Thyroid gland (tissue), 4 donors: ENCODE data around the gene SAMD3. TPM values are rescaled to one million over a fixed set of nuclear protein-coding genes. Genes with fewer than 3 reads are reported as not detected.

Source experiments
- DNase-seq, 2 donors: peaks; one replicate each; pipeline ENCODE4 v3.0.0-alpha.2; 2019
- H3K27ac ChIP-seq, 3 donors: fragments of 200-600 bp; sonication (generic); 1 replicate in 2 of 3; 2 replicates in 1 of 3; pipeline ENCODE4 v1.5.1; 2016 to 2019; ENCODE audit warnings: mild to moderate bottlenecking in 1 of 3, moderate library complexity in 1 of 3
- H3K27me3 ChIP-seq: fragments of 200-600 bp; sonication (generic); one replicate; pipeline ENCODE4 v1.5.1; 2019
- H3K36me3 ChIP-seq, 2 donors: fragments of 200-600 bp; sonication (generic); one replicate each; pipeline ENCODE4 v1.5.1; 2016 to 2019
- H3K4me1 ChIP-seq, 2 donors: fragments of 200-600 bp; sonication (generic); one replicate each; pipeline ENCODE4 v1.5.1; 2017 to 2019
- H3K4me3 ChIP-seq, 3 donors: fragments of 200-600 bp; sonication (generic); replicated peaks in 1 of 3; 1 replicate in 2 of 3; 2 replicates in 1 of 3; pipeline ENCODE4 v1.5.1; 2016; ENCODE audit warnings: mild to moderate bottlenecking in 1 of 3
- H3K9me3 ChIP-seq: fragments of 200-600 bp; sonication (generic); one replicate; pipeline ENCODE4 v1.5.1; 2017
- CTCF ChIP-seq, 6 experiments: fragments of 200-600 bp in 3 of 6; fragments of 450-650 bp in 3 of 6; sonication (generic) in 3 of 6; IDR thresholded peaks; one replicate each; pipeline ENCODE4 v1.5.1; 2016 to 2019; ENCODE audit warnings: antibody characterized with exemption in 6 of 6, mild to moderate bottlenecking in 2 of 6, inconsistent platforms in 1 of 6, moderate library complexity in 1 of 6
- POLR2A ChIP-seq, 2 donors: fragments of 450-650 bp; IDR thresholded peaks; one replicate each; pipeline ENCODE4 v1.6.1; 2017; ENCODE audit warnings: antibody characterized with exemption in 2 of 2, mild to moderate bottlenecking in 2 of 2, moderate library complexity in 1 of 2
- WGBS, 2 donors: methylation state at CpG; one replicate each; pipeline ENCODE4 v1.1.5; 2017; 5-methylcytosine and 5-hydroxymethylcytosine counted together
- intact Hi-C: fragments of 100-400 bp; cut with DNase I; formaldehyde crosslinking; loops from one replicate; pipeline ENCODE4 v1.15.1; 2023
- total RNA-seq, 4 donors: library from RNA; depleted of rRNA; stranded (reverse); fragments of >200 nt; gene quantifications; one replicate each; pipeline ENCODE4 v1.2.3, GENCODE V29; 2016

The SAMD3 gene
- total RNA-seq, 4 donors from 2014 or later = 0.17 to 2.0 TPM; not detected in 2

- H3K27me3 ChIP-seq = no peaks in the 10 kb centered on the region
- no peaks in the 10 kb centered on the region for H3K4me1 ChIP-seq
- no peaks in the 10 kb centered on the region for H3K36me3 ChIP-seq
- H3K4me3 ChIP-seq = no peak overlapping the region
- no peaks in the 10 kb centered on the region for H3K9me3 ChIP-seq
- no peak for DNase-seq
- H3K27ac ChIP-seq = no peak overlapping the region
- intact Hi-C loops = no loop called here
- no peak for TF ChIP-seq CTCF (IDR thresholded peaks at IDR 0.05)
- no peak for TF ChIP-seq POLR2A (IDR thresholded peaks at IDR 0.05)
- 67 to 84% methylated on average over 8 of the region's 8 CpGs for WGBS, 2 donors
Observed at GRCh38 chr6:130218134-130218533, 4.6 kb downstream of the SAMD3 start.

GRCh38 chr6:130216620-130217019 lies 6.1 kb downstream of the SAMD3 start:
- Histone ChIP-seq H3K27ac (no peak overlapping the region), H3K9me3 (no peaks in the 10 kb centered on the region), H3K36me3 (no peaks in the 10 kb centered on the region), H3K27me3 (no peaks in the 10 kb centered on the region), H3K4me3 (no peak overlapping the region), H3K4me1 (no peaks in the 10 kb centered on the region)
- DNase-seq = no peak
- 58 to 61% methylated on average over 4 of the region's 4 CpGs for WGBS, 2 donors
- TF ChIP-seq POLR2A (IDR thresholded peaks at IDR 0.05) = no peak
- TF ChIP-seq CTCF (IDR thresholded peaks at IDR 0.05) = no peak
- intact Hi-C loops = no loop called here

GRCh38 chr6:130215526-130215925 lies 7.2 kb downstream of the SAMD3 start:
- no peaks in the 10 kb centered on the region for H3K4me1 ChIP-seq
- no peak overlapping the region for H3K4me3 ChIP-seq
- TF ChIP-seq POLR2A (IDR thresholded peaks at IDR 0.05) (no peak), CTCF (IDR thresholded peaks at IDR 0.05) (no peak)
- intact Hi-C loops = no loop called here
- no peak overlapping the region for H3K27ac ChIP-seq
- DNase-seq = no peak
- WGBS, 2 donors = 13 to 31% methylated on average over 1 of the region's 1 CpG
- no peaks in the 10 kb centered on the region for H3K27me3 ChIP-seq
- H3K36me3 ChIP-seq = no peaks in the 10 kb centered on the region
- H3K9me3 ChIP-seq = no peaks in the 10 kb centered on the region

GRCh38 chr6:130212215-130212874 lies 10.4 kb downstream of the SAMD3 start:
- Histone ChIP-seq H3K27me3 (no peaks in the 10 kb centered on the region), H3K4me1 (no peaks in the 10 kb centered on the region), H3K27ac (no peak overlapping the region), H3K36me3 (no peaks in the 10 kb centered on the region), H3K9me3 (no peaks in the 10 kb centered on the region), H3K4me3 (no peak overlapping the region)
- DNase-seq = no peak
- 29 to 31% methylated on average over 2 of the region's 2 CpGs for WGBS, 2 donors
- intact Hi-C loops = no loop called here
- no peak for TF ChIP-seq CTCF (IDR thresholded peaks at IDR 0.05)
- no peak for TF ChIP-seq POLR2A (IDR thresholded peaks at IDR 0.05)

GRCh38 chr6:130211691-130212090 lies 11.1 kb downstream of the SAMD3 start:
- no peak overlapping the region for H3K27ac ChIP-seq
- TF ChIP-seq CTCF (IDR thresholded peaks at IDR 0.05) = no peak
- TF ChIP-seq POLR2A (IDR thresholded peaks at IDR 0.05) = no peak
- H3K9me3 ChIP-seq = no peaks in the 10 kb centered on the region
- H3K4me3 ChIP-seq = no peak overlapping the region
- no peaks in the 10 kb centered on the region for H3K4me1 ChIP-seq
- DNase-seq = no peak
- no peaks in the 10 kb centered on the region for H3K36me3 ChIP-seq
- intact Hi-C loops = no loop called here
- 65 to 69% methylated on average over 3 of the region's 3 CpGs for WGBS, 2 donors
- H3K27me3 ChIP-seq = no peaks in the 10 kb centered on the region
